GM21825 (cell line): ENCODE results near the gene DDX47.
"Not testable (repeated sequence)": the region's sequence is repeated elsewhere in the genome, so short reads cannot be mapped to it uniquely, and the experiment has no call there.

Source experiments
- ATAC-seq: cut with Tn5 transposase; IDR thresholded peaks from one replicate; pipeline ENCODE4 v1.9.1; 2021; ENCODE audit warnings: mild to moderate bottlenecking, moderate library complexity; ENCODE audit not compliant: unreplicated experiment

The DDX47 gene

DNA sequence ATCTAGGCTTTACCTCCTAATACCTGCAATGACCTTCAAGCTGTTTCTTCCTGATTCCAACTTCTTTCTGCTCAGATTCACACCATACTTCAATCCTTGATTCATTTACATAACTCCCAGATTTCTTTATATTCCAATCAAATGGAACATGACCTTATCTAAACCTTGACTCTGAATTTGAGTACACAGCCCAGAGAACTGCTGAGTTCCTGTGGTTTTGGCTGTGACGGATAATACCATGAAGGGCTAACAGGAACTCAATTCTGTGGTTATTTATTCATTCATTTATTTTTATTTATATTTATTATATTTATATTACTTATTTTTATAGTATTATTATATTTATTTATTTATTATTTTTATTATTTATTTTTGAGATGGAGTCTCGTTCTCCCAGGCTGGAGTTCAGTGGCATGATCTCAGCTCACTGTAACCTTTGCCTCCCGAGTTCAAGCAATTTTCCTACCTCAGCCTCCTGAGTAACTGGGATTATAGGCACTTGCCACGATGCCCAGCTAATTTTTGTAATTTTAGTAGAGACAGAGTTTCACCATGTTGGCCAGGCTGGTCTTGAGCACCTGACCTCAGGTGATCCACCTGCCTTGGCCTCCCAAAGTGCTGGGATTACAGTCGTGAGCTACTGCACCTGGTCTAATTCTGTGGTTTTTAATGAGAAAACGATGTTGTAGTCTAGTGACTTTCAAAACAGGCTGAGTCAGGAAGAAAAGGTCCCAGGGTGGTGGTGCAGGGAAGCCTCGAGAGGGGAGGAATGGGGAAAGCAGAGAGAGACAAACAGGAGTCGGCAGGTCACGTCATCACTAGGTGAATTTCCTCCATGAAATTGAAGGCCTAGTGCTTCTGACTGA, 16.0 kb upstream of the DDX47 start:
- ATAC-seq = no peak

DNA sequence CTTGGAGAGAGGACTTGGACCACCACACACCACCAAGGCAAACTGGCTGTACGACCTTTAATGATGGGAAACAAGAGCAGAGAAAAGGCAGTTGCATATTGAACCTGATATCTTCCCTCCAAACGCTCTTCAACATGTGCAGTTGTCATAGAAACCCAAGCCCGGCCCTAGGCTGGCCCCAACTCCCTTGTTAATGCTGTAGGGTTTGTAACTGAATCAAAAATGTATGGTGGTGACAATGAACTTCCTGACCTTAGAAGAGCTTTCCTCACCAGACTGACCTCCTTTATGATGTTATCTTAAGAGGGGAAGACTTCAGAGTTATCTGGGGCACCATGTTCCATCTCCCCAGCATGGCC, 15.4 kb upstream of the DDX47 start:
- ATAC-seq = no peak

DNA sequence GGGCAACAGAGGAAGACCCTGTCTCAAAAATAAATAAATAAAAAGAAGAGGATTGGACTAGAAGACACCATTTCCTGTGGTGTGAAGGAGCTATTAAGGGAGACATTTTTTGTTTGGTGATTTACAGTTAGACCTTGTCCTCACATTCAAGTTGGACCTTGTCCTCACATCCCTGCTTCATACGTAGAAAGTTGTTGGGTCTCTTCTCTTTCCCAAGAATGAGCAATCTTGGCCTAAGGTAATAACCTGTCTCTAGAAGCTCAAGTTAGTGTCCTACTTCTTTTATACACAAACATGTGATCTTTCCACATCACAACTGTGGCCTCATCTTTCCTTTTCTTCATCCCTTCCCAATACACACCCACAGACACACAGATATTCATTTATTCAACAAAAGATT, 14.7 kb upstream of the DDX47 start:
- ATAC-seq = no peak

- no peak for ATAC-seq
Observed at GRCh38 chr12:12799163-12799920, 13.8 kb upstream of the DDX47 start.

- no peak for ATAC-seq
Observed at GRCh38 chr12:12800406-12801180, 12.6 kb upstream of the DDX47 start.

DNA sequence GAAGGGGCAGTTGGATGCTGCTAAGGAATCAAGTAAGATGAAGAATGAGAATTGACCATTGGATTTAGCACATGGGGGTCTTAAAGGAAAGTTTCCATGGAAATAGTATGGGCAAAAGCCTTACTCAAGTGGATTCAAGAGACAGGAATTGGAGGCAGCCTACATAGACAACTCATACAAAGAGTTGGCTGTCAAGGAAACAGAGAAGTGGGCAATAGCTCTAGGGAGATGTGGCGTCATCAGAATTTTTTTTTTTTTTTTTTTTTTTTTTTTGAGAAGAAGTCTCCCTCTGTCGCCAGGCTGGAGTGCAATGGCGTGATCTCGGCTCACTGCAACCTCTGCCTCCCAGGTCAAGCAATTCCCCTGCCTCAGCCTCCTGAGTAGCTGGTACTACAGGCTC, 11.5 kb upstream of the DDX47 start:
- not testable (repeated sequence) for ATAC-seq

- ATAC-seq = peak; percentile 90
Observed at GRCh38 chr12:12803186-12803585, 10.0 kb upstream of the DDX47 start.

- no peak for ATAC-seq
Observed at GRCh38 chr12:12804011-12804410, 9.1 kb upstream of the DDX47 start.

DNA sequence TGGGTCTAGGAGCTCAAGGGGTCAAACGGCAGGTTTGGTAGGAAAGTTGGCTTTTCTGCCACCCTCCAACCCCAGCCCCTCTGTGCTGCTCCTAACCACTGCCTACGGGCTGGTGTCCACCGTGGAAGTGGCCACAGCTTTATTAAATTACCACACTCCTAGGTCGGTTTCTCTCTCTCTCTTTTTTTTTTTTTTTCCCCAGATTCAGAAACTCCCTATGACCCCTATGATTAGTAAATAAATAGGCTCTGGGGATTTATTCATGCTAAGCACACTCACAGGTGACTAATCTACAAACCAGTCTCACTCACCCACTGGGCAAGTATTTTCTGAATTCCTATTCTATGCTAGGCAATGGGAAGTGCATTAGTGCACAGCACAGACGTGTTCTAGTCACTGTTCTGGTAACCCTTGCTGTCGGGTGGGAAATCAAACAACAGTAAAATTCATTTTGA, 8.7 kb upstream of the DDX47 start:
- no peak for ATAC-seq

DNA sequence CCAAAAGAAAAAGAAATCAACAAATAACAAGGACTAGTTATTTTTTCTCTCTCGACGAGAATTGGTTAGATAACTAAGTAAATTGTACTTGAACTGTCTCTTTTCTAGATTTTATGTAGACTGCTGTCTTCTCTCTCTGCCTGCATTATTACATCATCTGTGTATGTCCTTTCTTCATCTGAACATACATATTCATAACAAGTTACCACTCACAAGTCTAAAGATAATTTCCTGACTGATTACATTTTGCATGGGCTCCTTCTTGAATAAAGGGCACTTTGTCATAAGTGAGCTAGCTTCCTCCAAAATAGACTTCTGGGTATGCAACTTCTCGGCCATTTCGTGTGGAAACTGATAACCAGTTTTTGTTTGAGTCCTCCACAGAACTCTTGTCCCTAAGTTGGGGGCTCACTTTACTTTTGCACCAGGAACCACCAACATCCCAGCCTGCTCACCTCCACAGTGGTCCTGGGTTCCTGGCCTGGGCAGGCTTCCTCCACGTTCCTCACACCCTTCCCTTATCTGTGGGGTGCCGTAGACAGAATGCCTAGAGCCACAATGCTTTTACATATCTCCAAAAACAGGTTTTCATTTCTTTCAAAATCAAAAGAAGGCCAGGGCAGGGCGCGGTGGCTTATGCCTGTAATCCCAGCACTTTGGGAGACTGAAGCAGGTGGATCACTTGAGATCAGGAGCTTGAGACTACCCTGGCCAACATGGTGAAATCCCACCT, 6.2 kb upstream of the DDX47 start:
- ATAC-seq = no peak

- ATAC-seq = not testable (repeated sequence)
Observed at GRCh38 chr12:12807517-12807903, 5.6 kb upstream of the DDX47 start.

DNA sequence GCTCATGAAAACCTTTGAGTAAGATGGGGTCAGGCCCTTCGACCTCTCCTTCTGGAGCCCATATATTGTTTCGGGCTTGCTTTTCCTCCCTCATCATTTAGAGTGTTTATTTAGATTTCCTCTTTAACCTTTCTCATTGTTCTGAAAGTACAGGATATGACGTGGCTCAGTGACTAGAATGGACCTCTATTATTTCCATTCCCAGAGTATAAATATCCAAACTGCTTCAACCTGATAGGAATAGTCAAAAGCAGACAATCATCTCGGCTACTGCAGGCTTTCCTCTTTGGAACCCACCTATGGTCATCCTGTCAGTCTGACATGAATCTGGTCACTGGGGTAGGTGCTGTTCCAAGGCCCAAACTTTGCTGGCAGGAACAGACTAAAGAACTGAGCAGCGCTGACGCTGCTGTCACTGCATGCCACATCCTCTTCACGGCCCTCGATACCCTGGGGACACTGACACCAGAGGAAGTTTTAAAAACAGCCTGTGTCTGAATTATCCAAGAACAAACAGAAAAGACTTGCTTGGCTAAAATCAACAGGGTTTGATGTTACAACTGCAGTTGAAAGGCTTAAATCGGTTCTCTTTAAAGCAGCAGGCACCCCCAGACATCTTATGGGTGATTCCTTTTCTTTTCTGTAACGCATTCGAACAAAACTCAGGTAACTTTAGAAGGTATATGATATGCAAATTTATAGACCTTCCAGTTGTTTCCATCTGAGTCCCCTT, 5.0 kb upstream of the DDX47 start:
- ATAC-seq = peak; percentile 66

GRCh38 chr12:12810553-12811021, 2.6 kb upstream of the DDX47 start:
- no peak for ATAC-seq

GRCh38 chr12:12811343-12811742, 1.8 kb upstream of the DDX47 start:
- ATAC-seq = no peak

- no peak for ATAC-seq
Observed at GRCh38 chr12:12812174-12812573, 972 bp upstream of the DDX47 start.

- no peak for ATAC-seq
Observed at GRCh38 chr12:12812618-12813119, 477 bp upstream of the DDX47 start.

DNA sequence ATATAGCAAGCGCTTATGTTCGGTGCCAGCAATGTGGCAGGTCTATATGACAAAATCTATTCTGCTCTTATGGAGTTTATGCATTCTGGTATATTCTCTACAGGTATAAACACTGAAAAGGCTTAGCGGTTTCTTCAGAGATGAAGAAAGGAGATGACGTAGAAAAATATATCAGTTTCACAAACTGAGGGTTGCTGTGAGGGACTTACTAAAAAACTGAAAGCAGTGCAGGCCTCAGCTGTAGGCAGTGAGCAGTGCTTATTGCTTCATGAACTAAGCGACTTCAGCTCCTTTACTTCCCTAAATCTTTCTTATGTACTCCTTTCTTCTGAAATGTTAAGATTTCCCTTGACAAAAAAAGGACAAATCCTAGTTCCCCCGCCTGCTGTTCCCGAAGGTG, 4.5 kb downstream of the DDX47 start:
- no peak for ATAC-seq

- ATAC-seq = no peak
Observed at GRCh38 chr12:12818701-12819100, 5.6 kb downstream of the DDX47 start.

GRCh38 chr12:12819221-12819620, 6.1 kb downstream of the DDX47 start:
- no peak for ATAC-seq
